SJCRH30 (cell line): ENCODE data around the gene RNF20. TPM values are rescaled to one million over a fixed set of nuclear protein-coding genes. Genes with fewer than 3 reads are reported as not detected.
"Not testable (repeated sequence)": the region's sequence is repeated elsewhere in the genome, so short reads cannot be mapped to it uniquely, and the experiment has no call there.

Experiments
- DNase-seq, 2 experiments: peaks; one replicate each; pipeline ENCODE4 v3.0.0-alpha.2; 2015 to 2020
- H3K27ac ChIP-seq: fragments of 250-450 bp; sonication (Bioruptor Pico); 2 replicates; pipeline ENCODE4 v1.5.1; 2020; ENCODE audit warnings: mild to moderate bottlenecking, moderate library complexity
- H3K27me3 ChIP-seq: fragments of 250-450 bp; sonication (Bioruptor Pico); 2 replicates; pipeline ENCODE4 v1.5.1; 2020; ENCODE audit warnings: mild to moderate bottlenecking, moderate library complexity
- H3K36me3 ChIP-seq: fragments of 250-450 bp; sonication (Bioruptor Pico); 2 replicates; pipeline ENCODE4 v1.5.1; 2020; ENCODE audit warnings: mild to moderate bottlenecking, moderate library complexity
- H3K4me1 ChIP-seq: fragments of 250-450 bp; sonication (Bioruptor Pico); 2 replicates; pipeline ENCODE4 v1.5.1; 2020; ENCODE audit warnings: mild to moderate bottlenecking, moderate library complexity
- H3K4me3 ChIP-seq: fragments of 250-450 bp; sonication (Bioruptor Pico); 2 replicates; pipeline ENCODE4 v1.5.1; 2020; ENCODE audit warnings: mild to moderate bottlenecking, moderate library complexity
- H3K9me3 ChIP-seq: fragments of 250-450 bp; sonication (Bioruptor Pico); replicated peaks from 2 replicates; pipeline ENCODE4 v1.5.1; 2020; ENCODE audit warnings: mild to moderate bottlenecking, moderate library complexity
- total RNA-seq: library from RNA; depleted of rRNA; stranded (reverse); fragments of >200 nt; shearing (Covaris generic); gene quantifications from 2 replicates; pipeline ENCODE4 v1.2.3, GENCODE V29; 2014

RNF20 gene
- total RNA-seq, 1 experiment from 2014 or later = 51.3 TPM

DNA sequence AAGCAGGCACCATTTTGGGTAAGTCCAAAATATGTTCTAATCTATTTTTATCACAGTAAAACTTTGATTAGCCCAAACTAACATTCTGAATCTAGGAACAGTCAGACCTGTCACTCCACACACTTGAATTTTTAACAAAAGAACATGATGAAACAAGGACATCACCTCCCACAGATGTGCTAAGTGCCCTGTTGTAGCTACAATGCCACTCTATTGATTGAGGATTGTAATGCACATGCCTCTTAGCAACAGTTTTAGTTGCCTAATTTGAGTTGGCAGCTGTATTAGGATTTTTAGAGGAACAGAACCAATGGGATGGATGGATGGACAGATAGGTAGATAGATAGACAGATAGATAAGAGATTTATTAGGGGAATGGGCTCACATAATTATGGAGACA is 20.3 kb upstream of the RNF20 start:
- no peaks in the 10 kb centered on the region for H3K9me3 ChIP-seq
- no peaks in the 10 kb centered on the region; the same call in 1 of the 2 replicates for H3K27me3 ChIP-seq
- H3K27ac ChIP-seq = no peak overlapping the region
- H3K4me1 ChIP-seq = peaks cover 5% of the 10 kb centered on the region
- H3K36me3 ChIP-seq = no peaks in the 10 kb centered on the region
- no peak overlapping the region for H3K4me3 ChIP-seq
- DNase-seq = no peak

DNA sequence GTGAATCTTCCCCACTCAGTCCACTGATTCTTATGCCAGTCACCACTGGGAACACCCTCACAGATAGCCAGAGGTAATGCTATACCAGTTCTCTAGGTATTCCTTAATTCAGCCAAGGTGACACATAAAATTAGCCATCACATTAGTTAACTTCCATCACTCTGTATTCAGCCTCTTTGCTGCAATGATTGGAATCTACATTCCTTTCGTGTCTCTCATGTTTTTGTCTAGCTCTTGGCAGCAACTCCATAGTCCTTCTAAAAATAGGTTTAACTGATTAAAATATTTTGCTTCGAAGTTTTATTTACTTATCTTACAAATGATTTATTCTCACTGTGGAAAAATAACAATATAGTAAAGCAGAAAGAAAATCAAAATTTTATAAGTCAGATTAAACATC is 19.6 kb upstream of the RNF20 start:
- no peaks in the 10 kb centered on the region; the same call in 1 of the 2 replicates for H3K27me3 ChIP-seq
- H3K27ac ChIP-seq = no peak overlapping the region
- no peaks in the 10 kb centered on the region for H3K9me3 ChIP-seq
- H3K36me3 ChIP-seq = no peaks in the 10 kb centered on the region
- H3K4me3 ChIP-seq = no peak overlapping the region
- no peak for DNase-seq
- peaks cover 5% of the 10 kb centered on the region for H3K4me1 ChIP-seq

DNA sequence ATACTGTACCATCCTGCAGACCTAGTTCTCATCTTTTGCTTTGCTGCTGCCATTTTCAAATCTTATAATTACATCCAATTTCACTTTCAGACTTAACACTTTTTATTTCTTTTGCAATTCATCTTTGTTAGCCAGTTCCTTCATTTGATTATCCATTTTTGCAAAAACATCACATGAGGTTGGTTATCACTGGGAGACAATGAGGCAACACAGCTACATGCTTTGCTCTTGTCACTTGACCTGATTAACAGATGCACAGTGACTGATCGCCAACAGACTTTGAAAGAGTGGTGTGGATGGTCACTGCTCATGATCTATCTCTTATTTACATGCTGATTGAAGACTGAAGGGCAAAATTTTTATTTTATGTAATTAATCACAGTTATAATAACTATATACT is 17.0 kb upstream of the RNF20 start:
- H3K27me3 ChIP-seq = no peaks in the 10 kb centered on the region; the same call in 1 of the 2 replicates
- peaks cover 5% of the 10 kb centered on the region for H3K4me1 ChIP-seq
- H3K36me3 ChIP-seq = no peaks in the 10 kb centered on the region
- no peak overlapping the region for H3K4me3 ChIP-seq
- no peaks in the 10 kb centered on the region for H3K9me3 ChIP-seq
- H3K27ac ChIP-seq = no peak overlapping the region
- DNase-seq = no peak

DNA sequence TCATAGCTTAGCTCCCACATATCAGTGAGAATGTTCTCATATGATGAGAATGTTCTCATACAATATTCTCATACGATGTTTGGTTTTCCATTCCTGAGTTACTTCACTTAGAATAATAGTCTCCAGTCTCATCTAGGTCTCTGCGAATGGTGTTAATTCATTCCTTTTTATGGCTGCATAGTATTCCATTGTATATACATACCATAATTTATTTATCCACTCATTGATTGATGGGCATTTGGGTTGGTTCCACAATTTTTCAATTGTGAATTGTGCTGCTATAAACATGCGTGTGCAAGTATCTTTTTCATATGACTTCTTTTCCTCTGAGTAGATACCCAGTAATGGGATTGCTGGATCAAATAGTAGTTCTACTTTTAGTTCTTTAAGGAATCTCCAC is 15.2 kb upstream of the RNF20 start:
- not testable (repeated sequence) for DNase-seq, H3K27me3 ChIP-seq, H3K4me1 ChIP-seq, H3K36me3 ChIP-seq, H3K9me3 ChIP-seq, H3K4me3 ChIP-seq, H3K27ac ChIP-seq

DNA sequence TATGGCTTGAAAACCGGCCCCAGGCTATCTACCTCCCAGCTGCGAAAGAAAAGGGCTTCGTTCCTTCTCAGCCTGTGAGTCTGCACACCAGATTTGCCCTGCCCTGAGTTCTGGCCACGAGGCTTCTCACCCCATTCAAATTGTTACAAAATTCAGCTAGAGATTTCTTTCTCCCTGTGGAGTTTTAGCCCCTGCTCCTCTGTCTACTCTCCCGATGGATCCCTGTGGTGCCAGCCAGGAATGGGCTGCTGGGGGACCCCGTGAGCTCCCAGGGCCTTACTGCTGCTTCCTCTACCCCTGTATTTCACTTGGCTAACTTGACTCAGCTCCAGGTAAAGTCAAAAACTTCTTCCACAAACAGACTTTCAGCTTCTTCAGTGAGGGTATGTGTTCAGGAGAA is 9.3 kb upstream of the RNF20 start:
- no peaks in the 10 kb centered on the region for H3K9me3 ChIP-seq
- H3K4me1 ChIP-seq = no peaks in the 10 kb centered on the region
- DNase-seq = no peak
- H3K36me3 ChIP-seq = no peaks in the 10 kb centered on the region
- H3K27ac ChIP-seq = no peak overlapping the region
- no peaks in the 10 kb centered on the region for H3K27me3 ChIP-seq
- no peak overlapping the region for H3K4me3 ChIP-seq

DNA sequence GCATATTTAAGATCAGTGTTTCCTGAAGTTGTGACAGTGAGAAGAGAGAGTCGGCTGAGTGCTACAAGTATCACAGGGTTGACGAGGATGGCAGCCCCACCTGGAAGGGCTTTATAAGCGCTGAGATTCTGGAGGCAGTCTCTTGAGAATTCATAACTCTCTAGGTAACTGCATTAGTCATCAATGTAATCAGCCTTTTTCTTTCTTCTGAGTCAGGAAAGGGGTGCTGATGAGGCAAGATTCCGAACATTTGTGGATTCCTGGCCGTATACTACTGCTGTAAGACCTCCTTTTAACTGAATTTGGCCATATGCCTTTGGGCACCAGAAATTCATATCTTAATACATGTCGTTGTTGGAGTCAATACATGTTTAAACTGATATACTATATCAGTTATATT is 6.6 kb upstream of the RNF20 start:
- Histone ChIP-seq H3K9me3 (no peaks in the 10 kb centered on the region), H3K4me1 (no peaks in the 10 kb centered on the region), H3K27me3 (no peaks in the 10 kb centered on the region), H3K4me3 (no peak overlapping the region), H3K27ac (no peak overlapping the region), H3K36me3 (no peaks in the 10 kb centered on the region)
- DNase-seq = no peak

DNA sequence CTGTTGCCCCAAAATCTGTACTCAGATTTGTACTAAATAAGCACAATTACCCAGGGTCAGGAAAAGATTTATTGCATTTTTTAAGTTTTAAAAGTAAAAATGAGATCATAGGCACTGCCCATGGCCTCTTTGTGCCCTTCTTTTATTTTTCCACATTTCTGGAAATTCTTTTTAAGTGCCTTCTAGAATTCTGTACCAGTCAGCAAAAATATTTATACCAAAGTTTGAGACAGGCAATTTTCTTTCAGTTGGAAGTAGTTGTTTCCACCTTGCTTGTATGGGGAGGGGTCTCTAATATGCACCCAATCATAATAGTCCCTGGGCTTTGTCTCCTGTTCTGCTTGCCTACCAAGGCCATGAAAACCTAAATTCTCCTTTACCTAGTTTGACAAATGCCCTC is 5.6 kb upstream of the RNF20 start:
- H3K36me3 ChIP-seq = no peaks in the 10 kb centered on the region
- no peak for DNase-seq
- H3K27ac ChIP-seq = no peak overlapping the region
- peaks cover 3% of the 10 kb centered on the region; the same call in 1 of the 2 replicates for H3K4me1 ChIP-seq
- no peaks in the 10 kb centered on the region for H3K27me3 ChIP-seq
- no peaks in the 10 kb centered on the region for H3K9me3 ChIP-seq
- no peak overlapping the region for H3K4me3 ChIP-seq

DNA sequence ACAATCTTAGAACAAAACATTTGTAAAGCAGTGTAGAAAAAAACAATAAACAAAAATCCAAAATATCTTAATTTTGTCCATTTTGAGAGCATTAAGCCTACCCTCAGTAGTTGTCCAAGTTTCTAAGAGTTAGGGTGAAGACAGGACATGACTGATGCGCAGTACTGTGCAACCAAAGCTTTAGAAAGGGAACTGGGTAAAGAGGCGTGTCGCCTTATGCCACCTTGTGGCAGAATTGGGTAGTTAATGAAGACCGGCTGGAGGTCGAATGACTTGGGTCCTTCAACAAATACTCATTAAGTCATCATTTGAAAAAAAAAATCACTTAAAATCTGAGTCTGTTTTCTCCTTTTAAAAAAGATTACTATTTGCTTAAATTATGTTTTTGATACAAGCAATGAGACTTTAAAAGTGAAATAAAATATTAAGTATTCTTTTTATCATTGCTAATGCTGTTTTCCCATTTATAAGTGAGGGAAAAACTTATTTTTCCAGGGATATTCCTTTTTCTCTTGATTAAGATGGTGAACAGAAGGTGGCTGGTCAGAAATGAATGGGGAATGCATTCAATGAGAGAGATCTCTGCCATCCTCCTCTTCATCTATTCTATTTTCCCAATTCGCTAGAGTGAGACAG is 3.5 kb upstream of the RNF20 start:
- no peaks in the 10 kb centered on the region for H3K9me3 ChIP-seq
- no peak overlapping the region for H3K4me3 ChIP-seq
- no peaks in the 10 kb centered on the region; the same call in 1 of the 2 replicates for H3K36me3 ChIP-seq
- H3K27me3 ChIP-seq = no peaks in the 10 kb centered on the region
- H3K4me1 ChIP-seq = peaks cover 3% of the 10 kb centered on the region; the same call in 1 of the 2 replicates
- peak; percentile 66 to 89 for DNase-seq
- H3K27ac ChIP-seq = no peak overlapping the region

DNA sequence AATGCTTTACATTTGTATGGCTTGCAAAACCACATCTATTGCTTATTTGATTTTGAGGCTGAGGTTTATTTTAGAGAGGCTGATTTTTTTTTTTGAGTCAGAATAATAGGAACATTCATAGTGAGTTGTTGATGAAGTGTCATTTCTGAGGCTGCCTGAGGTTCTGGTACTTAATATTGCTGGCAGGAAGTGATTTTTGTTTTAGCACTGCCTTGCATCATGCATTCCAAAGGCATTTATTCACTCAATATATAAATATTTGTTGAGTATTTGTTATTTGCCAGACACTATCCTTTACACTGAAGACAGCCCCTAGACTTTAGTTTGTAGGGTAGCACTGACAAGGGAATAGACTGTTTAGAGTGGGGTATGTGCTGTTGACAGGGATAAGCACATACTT is 2.7 kb downstream of the RNF20 start:
- DNase-seq = no peak
- peaks cover 36% of the 10 kb centered on the region for H3K36me3 ChIP-seq

DNA sequence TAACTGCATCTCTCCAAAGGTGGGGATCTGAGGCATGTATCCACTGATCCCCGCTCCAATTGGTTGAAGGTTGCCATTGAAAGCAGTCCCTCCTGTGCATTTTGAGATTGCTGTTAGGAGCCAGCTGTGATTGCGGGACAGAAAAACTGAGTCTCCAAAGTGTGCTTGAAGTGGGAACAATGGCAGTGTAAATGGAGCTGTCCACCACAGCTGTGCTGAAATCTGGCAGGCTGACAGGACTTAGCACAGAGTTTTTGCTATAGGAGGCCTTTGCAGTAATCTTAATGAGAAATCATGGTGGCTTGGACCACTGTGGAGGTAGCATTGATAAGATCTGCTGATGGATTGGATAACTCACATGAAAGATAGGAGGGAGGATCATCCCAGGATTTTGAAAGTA is 3.3 kb downstream of the RNF20 start:
- Histone ChIP-seq H3K4me3 (no peak overlapping the region), H3K9me3 (no peaks in the 10 kb centered on the region), H3K27ac (no peak overlapping the region), H3K27me3 (no peaks in the 10 kb centered on the region), H3K4me1 (peaks cover 6% of the 10 kb centered on the region; the same call in 1 of the 2 replicates), H3K36me3 (peaks cover 42% of the 10 kb centered on the region)
- peak; percentile 44 to 65 for DNase-seq

More for the DNA sequence above, 2.7 kb downstream of the RNF20 start:
- Histone ChIP-seq H3K27me3 (no peaks in the 10 kb centered on the region), H3K4me3 (no peak overlapping the region), H3K4me1 (peaks cover 6% of the 10 kb centered on the region; the same call in 1 of the 2 replicates), H3K9me3 (no peaks in the 10 kb centered on the region), H3K27ac (no peak overlapping the region)

DNA sequence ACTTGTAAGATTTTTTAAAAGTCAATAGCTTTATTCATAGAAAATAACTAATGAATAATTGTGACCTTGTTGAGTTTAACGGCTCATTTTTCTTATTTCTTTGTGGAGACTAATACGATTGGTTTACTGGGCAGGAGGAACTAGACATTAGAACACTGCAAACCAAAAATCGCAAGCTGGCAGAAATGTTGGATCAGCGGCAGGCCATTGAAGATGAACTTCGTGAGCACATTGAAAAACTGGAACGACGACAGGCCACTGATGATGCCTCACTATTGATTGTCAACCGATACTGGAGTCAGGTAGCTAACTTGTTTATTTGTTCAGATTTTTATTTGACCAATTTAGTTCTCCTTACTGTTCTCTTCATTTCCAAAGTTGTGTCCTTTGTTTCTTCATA is 6.4 kb downstream of the RNF20 start:
- H3K36me3 ChIP-seq = peaks cover 65% of the 10 kb centered on the region

DNA sequence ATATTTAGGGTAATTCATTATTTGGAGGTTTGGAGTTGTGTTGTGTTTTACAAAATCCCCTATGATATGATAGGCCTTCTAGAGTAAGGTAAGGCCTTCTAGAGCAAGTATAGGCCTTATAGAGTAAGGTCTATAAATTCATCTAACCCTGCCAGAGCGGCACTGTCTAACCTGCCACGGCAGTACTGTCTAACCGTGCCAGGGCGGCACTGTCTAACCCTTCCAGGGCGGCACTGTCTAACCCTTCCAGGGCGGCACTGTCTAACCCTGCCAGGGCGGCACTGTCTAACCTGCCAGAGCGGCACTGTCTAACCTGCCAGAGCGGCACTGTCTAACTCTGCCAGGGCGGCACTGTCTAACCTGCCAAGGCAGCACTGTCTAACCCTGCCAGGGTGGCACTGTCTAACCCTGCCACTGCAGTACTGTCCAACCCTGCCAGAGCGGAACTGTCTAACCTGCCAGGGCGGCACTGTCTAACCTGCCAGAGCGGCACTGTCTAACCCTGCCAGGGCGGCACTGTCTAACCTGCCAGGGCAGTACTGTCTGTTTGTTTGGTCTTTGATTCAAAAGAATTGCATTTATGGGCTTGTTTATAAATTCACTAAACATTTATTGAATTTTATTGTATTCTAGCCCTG is 9.6 kb downstream of the RNF20 start:
- H3K27ac ChIP-seq = no peak overlapping the region
- H3K9me3 ChIP-seq = no peaks in the 10 kb centered on the region
- H3K4me3 ChIP-seq = no peak overlapping the region
- H3K36me3 ChIP-seq = peaks cover 74% of the 10 kb centered on the region
- H3K27me3 ChIP-seq = no peaks in the 10 kb centered on the region
- no peak for DNase-seq
- no peaks in the 10 kb centered on the region for H3K4me1 ChIP-seq

More for the DNA sequence above, 6.4 kb downstream of the RNF20 start:
- Histone ChIP-seq H3K27me3 (no peaks in the 10 kb centered on the region), H3K4me1 (peaks cover 3% of the 10 kb centered on the region; the same call in 1 of the 2 replicates), H3K27ac (no peak overlapping the region), H3K4me3 (no peak overlapping the region), H3K9me3 (no peaks in the 10 kb centered on the region)
- no peak for DNase-seq

DNA sequence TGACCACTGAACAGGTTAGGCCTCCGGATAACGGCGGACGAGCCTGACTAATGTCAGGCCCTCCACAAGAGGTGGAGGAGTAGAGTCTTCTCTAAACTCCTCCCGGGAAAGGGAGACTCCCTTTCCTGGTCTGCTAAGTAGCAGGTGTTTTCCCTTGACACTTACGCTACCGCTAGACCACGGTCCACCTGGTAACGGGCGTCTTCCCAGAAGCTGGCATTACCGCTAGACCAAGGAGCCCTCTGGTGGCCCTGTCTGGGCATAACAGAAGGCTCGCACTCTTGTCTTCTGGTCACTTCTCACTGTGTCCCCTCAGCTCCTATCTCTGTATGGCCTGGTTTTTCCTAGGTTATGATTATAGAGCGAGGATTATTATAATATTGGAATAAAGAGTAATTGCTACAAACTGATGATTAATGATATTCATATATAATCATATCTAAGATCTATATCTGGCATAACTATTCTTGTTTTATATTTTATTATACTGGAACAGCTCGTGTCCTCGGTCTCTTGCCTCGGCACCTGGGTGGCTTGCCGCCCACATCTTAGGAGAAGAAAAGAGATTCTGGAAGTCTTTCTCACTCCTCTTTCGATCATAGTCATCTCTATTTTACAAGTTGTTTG is 15.9 kb downstream of the RNF20 start:
- DNase-seq = peak; percentile 22 to 32
- H3K9me3 ChIP-seq, H3K27ac ChIP-seq, H3K27me3 ChIP-seq, H3K4me1 ChIP-seq, H3K4me3 ChIP-seq: not testable (repeated sequence)
- peaks cover 92% of the 10 kb centered on the region for H3K36me3 ChIP-seq

DNA sequence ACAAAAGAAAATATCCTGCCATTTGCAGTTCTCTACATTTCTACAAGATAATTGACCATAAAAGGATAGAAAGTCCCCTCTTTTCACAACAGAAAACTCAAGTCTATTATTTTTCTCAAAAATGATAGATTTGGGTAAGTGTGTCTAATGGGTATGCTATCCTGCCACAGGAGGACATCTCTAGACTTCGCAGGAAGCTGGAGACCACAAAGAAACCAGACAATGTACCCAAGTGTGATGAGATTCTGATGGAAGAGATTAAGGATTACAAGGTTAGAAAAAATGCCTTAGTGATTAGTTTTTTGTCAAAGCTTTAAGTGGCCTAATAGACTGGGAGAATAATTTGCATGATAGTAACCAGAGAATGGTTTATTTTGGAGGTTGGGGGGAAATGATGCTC is 28.1 kb downstream of the RNF20 start:
- no peaks in the 10 kb centered on the region for H3K4me1 ChIP-seq
- no peak overlapping the region for H3K27ac ChIP-seq
- no peak for DNase-seq
- H3K9me3 ChIP-seq = no peaks in the 10 kb centered on the region
- no peak overlapping the region for H3K4me3 ChIP-seq
- peaks cover 82% of the 10 kb centered on the region for H3K36me3 ChIP-seq
- no peaks in the 10 kb centered on the region for H3K27me3 ChIP-seq

DNA sequence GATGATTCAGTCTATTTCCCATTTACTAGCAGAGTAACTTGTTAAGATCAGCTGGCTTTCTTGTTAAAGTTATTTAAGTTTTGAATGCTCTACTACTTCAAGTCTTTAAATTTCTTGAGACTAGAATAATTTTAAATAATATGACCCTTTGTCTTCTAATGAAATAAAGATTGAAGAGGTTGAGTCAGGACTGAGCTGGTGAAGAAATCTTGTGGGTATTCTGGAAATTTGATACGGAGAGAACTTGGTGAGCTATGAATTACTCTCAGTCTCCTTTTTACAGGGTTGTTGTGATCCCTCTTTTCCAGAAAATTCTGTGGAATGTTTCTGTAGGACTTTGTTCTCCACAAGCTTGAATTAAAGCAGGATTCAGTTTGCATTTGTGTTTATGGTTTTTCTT is 29.3 kb downstream of the RNF20 start:
- H3K36me3 ChIP-seq = peaks cover 74% of the 10 kb centered on the region
- H3K4me1 ChIP-seq = no peaks in the 10 kb centered on the region
- H3K4me3 ChIP-seq = no peak overlapping the region
- H3K27me3 ChIP-seq = no peaks in the 10 kb centered on the region
- DNase-seq = no peak
- H3K27ac ChIP-seq = no peak overlapping the region
- no peaks in the 10 kb centered on the region for H3K9me3 ChIP-seq
